Glomerular visceral epithelial cell (primary cell): Measurements from ENCODE around the gene CD14.
A peak's percentile ranks its signal among the peaks of the same experiment; 100 is the strongest.
"Not testable (repeated sequence)": the region's sequence is repeated elsewhere in the genome, so short reads cannot be mapped to it uniquely, and the experiment has no call there.

ENCODE experiments used
- DNase-seq: peaks from one replicate; pipeline ENCODE4 v3.0.0-alpha.2; 2016; ENCODE audit errors: extremely low spot score

CD14 gene

GRCh38 chr5:140596321-140596741 is 36.6 kb downstream of the CD14 start:
- DNase-seq = no peak

GRCh38 chr5:140595538-140596300 is 37.3 kb downstream of the CD14 start:
- DNase-seq = no peak

- no peak for DNase-seq
Observed at GRCh38 chr5:140594169-140594568, 38.8 kb downstream of the CD14 start.

GRCh38 chr5:140593070-140593469 is 39.9 kb downstream of the CD14 start:
- DNase-seq = not testable (repeated sequence)

GRCh38 chr5:140591747-140592372 is 41.1 kb downstream of the CD14 start:
- peak; percentile 36 for DNase-seq

- DNase-seq = no peak
Observed at GRCh38 chr5:140590861-140591260, 42.1 kb downstream of the CD14 start.

- no peak for DNase-seq
Observed at GRCh38 chr5:140588311-140589070, 44.5 kb downstream of the CD14 start.

GRCh38 chr5:140587495-140587894 is 45.5 kb downstream of the CD14 start:
- DNase-seq = no peak
